ENCODE measurements around the gene RHBG. TPM values are rescaled to one million over a fixed set of nuclear protein-coding genes. Genes with fewer than 3 reads are reported as not detected.
A peak's percentile ranks its signal among the peaks of the same experiment; 100 is the strongest.

Gene RHBG
- total and polyA plus RNA-seq, 2 of the 4 experiments (the other 2 are of a cell fraction), result not detected

- TF ChIP-seq RFX5 (IDR thresholded peaks at IDR 0.05; ENCODE audit: low read depth, low read length), result no peak
- no peak for TF ChIP-seq POLR2A (IDR thresholded peaks at IDR 0.05; ENCODE audit: low read depth, low read length)
- TF ChIP-seq SMC3 (IDR thresholded peaks at IDR 0.05; ENCODE audit: low read depth, low read length), result no peak
Measured at GRCh38 chr1:156368889-156369684, at the start of gene RHBG (continued).

- no peak overlapping the region for H4K8ac ChIP-seq (ENCODE audit: low read depth in 2 of 2, low read length in 2 of 2)
- no peak overlapping the region for H3K56ac ChIP-seq (ENCODE audit: extremely low read depth, insufficient read depth, low read length)
- intact Hi-C loops (cut with micrococcal nuclease) (loop anchor here (1.0 to 10.0 kb wide), 3 partner anchors 52 to 225 kb away; no protein-coding TSS in a partner anchor), in situ Hi-C loops (cut with MboI; ENCODE audit: low sequenced_read_pairs) (loop anchor here (5.0 kb wide), 1 partner anchor 222 kb away; no protein-coding TSS in a partner anchor), dilution Hi-C loops (cut with HindIII; ENCODE audit: low sequenced_read_pairs, unreplicated experiment) (no loop called here)
- peaks cover 13 to 36% of the 10 kb centered on the region in 2 experiments for H3K79me1 ChIP-seq (ENCODE audit: low read depth in 1 of 2, low read length in 2 of 2)
- H2BK120ac ChIP-seq (ENCODE audit: low read depth, low read length), result no peak overlapping the region
- H2BK20ac ChIP-seq (ENCODE audit: low read depth, low read length), result no peak overlapping the region
- no peak overlapping the region for H3K4me3 ChIP-seq (ENCODE audit: insufficient read depth, low read depth, low read length)
- no peaks in the 10 kb centered on the region for H3K9me3 ChIP-seq (ENCODE audit: control insufficient read depth, insufficient read depth, low read length)
- H2BK15ac ChIP-seq (ENCODE audit: low read depth, low read length), result no peak overlapping the region
- H2BK5ac ChIP-seq (ENCODE audit: low read depth, low read length, poor library complexity, severe bottlenecking), result no peak overlapping the region
- H3K27me3 ChIP-seq (ENCODE audit: control insufficient read depth, insufficient read depth, low read length), result no peaks in the 10 kb centered on the region
- no peak overlapping the region for H3K14ac ChIP-seq (replicated peaks; ENCODE audit: low read depth, low read length)
- H3K9me1 ChIP-seq (ENCODE audit: insufficient read depth, low read length), result no peaks in the 10 kb centered on the region
- ATAC-seq (ENCODE audit: low read depth) (0 out of 2 replicates have a peak, but pooled peaks have one; percentile 8), DNase-seq (peak; percentile 34)
- TF ChIP-seq RAD21 (IDR thresholded peaks at IDR 0.05; ENCODE audit: low read length) (peak; percentile 63), CTCF (conservative IDR thresholded peaks at IDR 0.05; ENCODE audit: low read depth, low read length) (peak; percentile 63), SMC3 (IDR thresholded peaks at IDR 0.05; ENCODE audit: low read depth, low read length) (peak; percentile 37; the same call in 1 of the 2 replicates), FOS (IDR thresholded peaks at IDR 0.05; ENCODE audit: low read depth, low read length) (no peak)
- BruUV-seq (replicated peaks), result no TSS peak
- no peak overlapping the region for H3K4ac ChIP-seq (ENCODE audit: low read depth, low read length)
- H3K36me3 ChIP-seq (ENCODE audit: control insufficient read depth, insufficient read depth, low read length), result peaks cover 71% of the 10 kb centered on the region
- POLR2A ChIA-PET (ENCODE audit: unreplicated experiment), result no interaction called here
- no peak overlapping the region for H3K4me2 ChIP-seq (ENCODE audit: low read depth, low read length)
- no peak overlapping the region for H3K18ac ChIP-seq (ENCODE audit: low read depth, low read length)
- H4K5ac ChIP-seq (ENCODE audit: low read depth, low read length), result no peak overlapping the region
- H4K91ac ChIP-seq (ENCODE audit: insufficient read depth, low read depth, low read length), result no peak overlapping the region
- H3K23ac ChIP-seq (ENCODE audit: low read depth, low read length), result no peak overlapping the region
- WGBS, 2 experiments (ENCODE audit: extremely low coverage in 2 of 2, insufficient read length in 1 of 2), result no CpG with 5 or more reads among the region's 1 CpG
- CTCF ChIA-PET, result interaction anchor here (0.6 kb wide), 1 partner anchor 27 kb away, joined by 3 read pairs; no protein-coding TSS in a partner anchor
- no peak overlapping the region for H2AK9ac ChIP-seq (replicated peaks; ENCODE audit: low read depth, low read length, poor library complexity)
- peaks cover 6% of the 10 kb centered on the region for H3K4me1 ChIP-seq (ENCODE audit: control insufficient read depth, insufficient read depth, low read length)
- no peak overlapping the region for H3K9ac ChIP-seq (ENCODE audit: low read depth, low read length)
- H2AFZ ChIP-seq (replicated peaks; ENCODE audit: low read length, poor library complexity), result no peak overlapping the region
- H4K20me1 ChIP-seq (ENCODE audit: insufficient read depth, low read length), result peaks cover 18% of the 10 kb centered on the region; the same call in 1 of the 2 replicates
- H3K27ac ChIP-seq (ENCODE audit: insufficient read depth, low read length), result no peak overlapping the region
- no peak overlapping the region for H2AK5ac ChIP-seq (ENCODE audit: low read depth, low read length)
Measured at GRCh38 chr1:156319664-156320063, 49.3 kb upstream of the RHBG start.

Measured in IMR-90 (cell line).